HG02870 (cell line): ENCODE results near the gene SHROOM3.
"Not testable (repeated sequence)": the region's sequence is repeated elsewhere in the genome, so short reads cannot be mapped to it uniquely, and the experiment has no call there.

ENCODE experiments used
- ATAC-seq: cut with Tn5 transposase; IDR thresholded peaks from one replicate; pipeline ENCODE4 v1.9.1; 2021; ENCODE audit warnings: mild to moderate bottlenecking, moderate library complexity; ENCODE audit not compliant: unreplicated experiment

The SHROOM3 gene

DNA sequence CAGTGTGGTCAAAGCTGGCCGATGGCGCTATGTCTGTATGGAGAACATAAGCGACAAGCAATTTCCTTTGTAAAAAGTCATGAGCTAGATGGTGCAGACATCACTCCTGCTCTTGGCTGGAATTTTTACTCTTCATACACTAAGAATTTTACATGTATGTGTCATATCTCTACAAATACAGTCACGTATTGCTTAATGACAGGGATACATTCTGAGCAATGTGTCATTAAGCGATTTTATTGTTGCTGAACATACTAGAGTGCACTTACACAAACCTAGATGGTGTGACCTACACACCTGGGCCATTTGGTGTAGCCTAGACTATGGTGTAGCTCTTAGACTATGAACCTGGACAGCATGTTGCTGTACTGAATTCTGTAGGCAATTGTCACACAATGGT, 277.5 kb downstream of the SHROOM3 start:
- no peak for ATAC-seq

DNA sequence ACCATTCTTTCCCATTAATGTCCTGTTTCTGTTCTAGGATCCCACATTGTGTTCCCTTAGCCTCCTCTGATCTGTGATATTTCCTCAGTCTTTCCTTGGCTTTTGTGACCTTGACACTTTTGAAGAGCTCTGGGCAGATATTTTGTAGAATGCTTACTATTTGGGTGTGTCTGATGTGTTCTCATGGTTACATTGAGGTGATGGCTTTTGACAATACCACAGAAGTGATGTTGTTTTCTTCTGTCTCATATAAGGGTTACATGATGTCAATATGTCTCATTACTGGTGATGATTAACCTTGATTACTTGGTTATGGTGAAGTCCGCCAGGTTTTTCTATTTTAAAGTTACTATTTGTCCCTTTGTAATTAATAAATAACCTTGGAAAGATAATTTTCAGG, 279.2 kb downstream of the SHROOM3 start:
- ATAC-seq = no peak

DNA sequence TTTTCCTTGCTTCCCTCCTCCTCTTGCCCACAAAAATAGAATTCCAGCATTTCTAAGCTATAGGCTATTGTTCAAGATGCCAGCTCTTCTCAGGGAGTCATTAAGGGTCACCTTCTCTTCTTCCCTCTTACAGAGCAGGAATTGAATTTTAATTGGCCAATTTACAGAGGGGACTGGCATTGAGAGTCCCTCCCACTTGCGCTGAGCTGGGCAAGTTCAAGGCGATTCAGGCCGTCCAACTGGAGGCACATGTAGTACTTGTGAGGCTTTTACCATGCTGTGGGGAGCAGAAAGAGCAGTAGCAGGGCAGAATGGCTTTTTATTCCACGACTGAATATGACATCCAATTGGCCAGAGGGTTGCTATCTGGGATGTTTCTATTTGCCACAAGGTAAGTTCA, 281.0 kb downstream of the SHROOM3 start:
- no peak for ATAC-seq

DNA sequence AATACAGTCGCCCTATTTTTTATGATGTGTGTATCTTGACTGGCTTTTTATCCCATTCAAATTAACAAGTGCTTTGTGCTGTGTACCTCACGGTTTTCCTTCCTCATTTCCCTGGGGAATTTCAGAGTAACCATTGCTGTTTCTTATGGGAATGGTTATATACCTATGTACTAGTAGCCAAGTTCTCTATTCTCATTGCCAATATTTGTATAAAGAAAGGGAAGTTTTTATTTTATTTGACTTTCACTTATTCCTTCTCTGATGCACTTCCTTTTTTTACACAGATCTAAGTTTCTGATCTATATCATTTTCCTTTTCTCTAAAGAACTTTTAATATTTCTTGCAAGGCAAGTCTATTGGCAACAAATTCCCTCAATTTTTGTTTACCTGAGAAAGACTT, 281.6 kb downstream of the SHROOM3 start:
- ATAC-seq = no peak

DNA sequence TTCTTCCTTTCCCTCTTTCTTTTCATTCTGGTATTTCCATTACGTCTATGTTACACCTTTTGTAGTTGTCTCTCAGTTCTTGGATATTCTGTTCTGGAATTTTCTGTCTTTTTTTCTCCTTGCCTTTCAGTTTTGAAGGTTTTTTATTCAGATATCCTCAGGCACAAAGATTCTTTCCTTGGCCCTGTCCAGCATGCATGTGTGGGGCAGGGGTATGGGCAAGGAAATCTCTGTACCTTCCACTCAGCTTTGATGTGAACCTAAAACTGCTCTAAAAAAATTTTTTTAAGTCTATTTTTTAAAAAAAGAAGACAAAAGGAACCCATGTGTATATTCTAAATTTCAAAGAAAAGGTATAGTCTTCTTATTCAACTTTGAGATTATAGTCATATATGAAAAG, 282.4 kb downstream of the SHROOM3 start:
- ATAC-seq = no peak

DNA sequence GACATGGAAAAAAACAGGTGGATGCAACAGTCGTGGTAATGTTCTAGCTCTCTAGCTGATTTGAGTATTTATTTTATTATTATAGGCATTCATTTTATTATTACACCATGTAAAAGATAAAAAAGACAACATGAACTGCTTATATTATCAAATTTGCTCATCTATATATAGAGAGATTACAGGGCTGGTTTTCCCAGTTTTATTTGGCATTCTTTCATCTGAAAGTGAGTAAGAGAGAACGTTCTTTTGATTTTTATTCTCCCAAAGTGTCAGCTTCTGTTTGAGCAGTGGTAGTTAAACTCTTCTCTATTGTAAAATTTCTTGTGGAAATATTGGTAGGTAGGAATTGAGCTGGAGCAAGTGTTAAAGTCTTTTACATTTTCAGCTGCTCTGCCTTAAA, 283.0 kb downstream of the SHROOM3 start:
- no peak for ATAC-seq

DNA sequence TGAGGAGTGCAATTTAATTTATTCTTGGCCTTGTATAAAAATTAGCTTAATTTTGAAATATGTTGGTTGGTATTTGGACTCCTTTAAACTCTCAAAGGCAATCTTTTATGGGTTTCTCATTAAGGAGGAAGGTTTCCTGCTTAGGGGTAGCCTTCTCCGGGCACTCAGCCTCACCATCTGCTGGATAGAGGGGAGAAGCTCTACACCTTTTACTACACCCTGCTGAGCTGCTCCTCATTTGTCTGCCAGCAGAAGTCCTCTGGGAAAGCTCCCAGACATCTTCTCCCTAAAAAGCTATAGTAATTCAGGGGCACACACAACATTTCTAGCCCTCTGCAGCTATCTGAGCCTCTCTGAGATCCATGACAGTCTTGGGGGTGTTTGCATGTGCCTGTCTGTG, 283.8 kb downstream of the SHROOM3 start:
- ATAC-seq = no peak

DNA sequence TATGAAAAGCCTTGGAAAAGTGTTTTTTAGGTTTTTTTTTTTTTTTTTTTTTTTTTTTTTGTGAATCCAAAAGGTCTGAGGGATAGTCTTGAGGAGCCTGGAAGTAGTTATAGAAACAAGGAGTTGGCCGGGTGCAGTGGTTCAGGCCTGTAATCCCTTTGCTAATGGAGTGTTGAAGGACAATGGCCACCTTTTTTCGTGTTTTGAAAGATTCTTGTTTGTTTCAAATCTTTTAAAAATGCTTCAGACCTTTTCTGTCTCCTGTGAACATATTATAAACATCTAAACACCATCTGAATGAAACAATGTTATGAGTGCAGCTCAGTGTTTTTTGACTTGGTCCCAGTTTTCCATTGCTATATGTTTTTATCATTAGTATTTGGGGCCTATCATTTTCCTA, 285.1 kb downstream of the SHROOM3 start:
- ATAC-seq = no peak

DNA sequence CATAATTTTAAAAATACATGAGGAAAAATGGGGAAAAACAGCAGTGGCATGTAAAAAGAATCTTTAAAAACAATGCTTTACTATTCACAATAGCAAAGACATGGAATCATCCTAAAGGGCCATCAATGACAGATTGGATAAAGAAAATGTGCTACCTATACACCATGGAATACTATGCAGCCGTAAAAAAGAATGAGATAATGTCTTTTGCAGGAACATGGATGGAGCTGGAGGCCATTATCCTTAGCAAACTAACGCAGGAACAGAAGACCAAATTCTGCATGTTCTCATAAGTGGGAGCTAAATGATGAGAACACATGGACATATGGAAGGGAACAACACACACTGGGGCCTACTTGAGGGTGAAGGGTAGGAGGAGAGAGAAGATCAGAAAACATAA, 287.1 kb downstream of the SHROOM3 start:
- not testable (repeated sequence) for ATAC-seq

DNA sequence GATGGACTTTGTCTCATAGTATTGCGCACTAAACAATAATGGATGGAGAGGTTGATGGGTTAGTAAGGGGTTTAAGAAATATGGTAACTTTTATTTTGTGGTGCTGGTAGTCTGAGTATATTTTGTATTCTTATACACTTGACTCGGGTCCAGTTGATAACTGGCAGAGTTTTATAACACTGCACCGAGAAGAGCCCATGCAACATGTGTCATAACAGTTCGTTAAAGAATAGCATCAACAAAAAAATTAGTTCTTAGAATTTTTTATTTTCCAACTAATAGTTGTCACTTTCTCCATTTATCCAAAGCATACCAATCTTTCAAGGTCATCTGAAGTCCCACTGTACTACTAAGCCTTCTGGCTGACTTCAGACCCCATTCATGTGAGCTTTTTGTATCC, 287.8 kb downstream of the SHROOM3 start:
- ATAC-seq = no peak

DNA sequence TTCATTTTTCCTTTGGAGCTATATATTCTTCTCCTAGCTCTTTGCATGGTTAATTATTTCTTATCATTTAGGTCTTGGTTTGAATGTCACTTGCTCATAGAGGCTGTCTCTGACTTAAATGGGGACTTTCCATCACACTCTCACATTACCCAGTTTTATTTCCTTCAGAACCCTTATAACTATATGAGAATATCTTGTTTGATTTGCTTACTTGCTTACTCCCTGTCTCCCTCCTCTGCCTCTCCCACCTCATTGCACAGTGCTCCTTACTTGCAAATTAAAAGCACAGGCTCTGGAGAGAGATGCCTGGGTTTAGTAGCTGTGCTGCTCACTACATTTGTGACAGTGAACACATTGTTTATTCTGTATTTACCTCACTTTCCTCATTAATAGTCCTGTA, 288.3 kb downstream of the SHROOM3 start:
- ATAC-seq = no peak

DNA sequence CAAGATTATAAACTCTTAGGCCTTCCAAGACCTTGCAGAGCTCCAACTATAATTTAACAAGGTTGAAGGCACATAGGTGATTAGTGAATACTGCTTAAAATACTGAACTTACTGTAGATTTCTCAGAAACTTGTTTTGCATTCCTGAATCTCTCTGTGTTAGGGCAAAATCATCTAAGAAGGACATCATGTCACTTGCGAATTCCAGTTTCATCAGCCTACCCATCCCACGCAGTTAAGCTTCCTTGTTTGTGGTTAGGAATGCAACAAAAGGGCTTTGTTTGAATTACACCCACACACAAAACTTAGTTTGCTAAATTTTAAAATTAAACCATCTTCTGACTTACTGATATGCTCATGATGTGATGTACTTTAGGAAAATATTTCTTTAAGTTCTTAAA, 288.9 kb downstream of the SHROOM3 start:
- no peak for ATAC-seq

DNA sequence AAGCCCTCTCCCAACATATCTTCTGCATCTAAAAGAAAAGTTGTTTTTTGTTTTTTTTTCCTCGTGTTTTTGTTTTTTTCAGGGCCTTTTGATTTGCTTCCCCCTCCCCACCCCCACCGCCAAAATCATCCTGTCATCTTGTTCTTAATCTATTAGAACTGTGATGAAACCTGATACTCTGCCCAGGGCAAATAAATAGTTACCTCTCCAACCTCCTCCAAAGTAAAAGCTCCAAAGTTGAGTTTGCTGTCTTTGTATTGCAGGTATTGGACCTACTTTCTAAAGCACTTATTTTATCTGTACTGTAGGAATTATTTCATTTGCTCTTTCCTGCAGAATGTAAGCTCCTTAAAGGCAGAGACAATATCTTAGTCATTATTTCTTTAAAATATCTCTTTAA, 290.0 kb downstream of the SHROOM3 start:
- ATAC-seq = no peak

DNA sequence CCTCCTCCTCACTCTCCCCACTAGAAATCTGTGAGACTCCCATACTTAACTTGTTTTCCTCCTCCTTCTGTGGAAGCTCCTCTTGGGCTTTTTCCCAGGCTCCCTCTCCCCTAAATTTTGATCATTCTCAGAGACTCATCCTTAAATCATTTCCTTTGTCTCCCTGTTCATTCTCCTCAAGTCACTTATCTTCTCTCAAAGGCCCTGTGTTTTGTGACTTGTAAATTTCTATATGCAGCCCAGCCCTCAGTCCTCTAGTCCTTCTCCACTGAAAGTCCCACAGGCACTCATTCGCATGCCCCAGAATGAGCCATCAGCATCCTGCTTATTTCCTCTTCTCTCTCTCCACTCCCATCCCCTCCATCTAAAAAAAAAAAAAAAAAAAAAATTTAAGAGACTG, 291.1 kb downstream of the SHROOM3 start:
- ATAC-seq = no peak

DNA sequence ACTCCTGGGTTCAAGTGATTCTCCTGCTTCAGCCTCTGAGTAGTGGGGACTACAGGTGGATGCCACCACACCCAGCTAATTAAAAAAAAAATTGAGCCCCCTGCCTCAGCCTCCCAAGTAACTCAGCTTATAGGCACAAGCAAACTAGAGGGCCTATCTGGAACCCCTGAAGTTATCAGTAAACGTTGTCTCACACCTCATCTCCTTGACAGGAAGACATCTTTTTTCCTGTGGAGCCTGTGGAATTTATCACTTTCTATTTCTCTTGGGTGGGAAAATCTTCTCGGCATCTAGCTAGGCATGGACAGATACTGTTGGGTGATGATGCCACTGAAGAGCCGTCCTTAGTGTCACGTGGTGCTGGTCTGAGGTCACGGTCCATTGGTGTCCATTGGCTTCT, 291.6 kb downstream of the SHROOM3 start:
- no peak for ATAC-seq

DNA sequence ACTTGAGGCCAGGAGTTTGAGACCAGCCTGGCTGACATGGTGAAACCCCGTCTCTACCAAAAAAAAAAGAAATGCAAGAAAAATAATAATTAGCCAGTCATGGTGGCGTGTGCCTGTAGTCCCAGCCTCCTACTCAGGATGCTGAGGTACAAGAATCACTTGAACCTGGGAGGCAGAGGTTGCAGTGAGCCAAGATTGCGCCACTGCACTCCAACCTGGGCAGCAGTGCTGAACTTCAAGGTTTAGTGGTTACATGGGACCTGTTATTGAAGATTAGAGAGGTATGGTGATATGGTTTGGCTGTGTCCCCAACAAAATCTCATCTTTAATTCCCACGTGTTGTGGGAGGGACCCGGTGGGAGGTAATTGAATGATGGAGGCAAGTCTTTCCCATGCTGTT, 292.9 kb downstream of the SHROOM3 start:
- ATAC-seq = not testable (repeated sequence)

DNA sequence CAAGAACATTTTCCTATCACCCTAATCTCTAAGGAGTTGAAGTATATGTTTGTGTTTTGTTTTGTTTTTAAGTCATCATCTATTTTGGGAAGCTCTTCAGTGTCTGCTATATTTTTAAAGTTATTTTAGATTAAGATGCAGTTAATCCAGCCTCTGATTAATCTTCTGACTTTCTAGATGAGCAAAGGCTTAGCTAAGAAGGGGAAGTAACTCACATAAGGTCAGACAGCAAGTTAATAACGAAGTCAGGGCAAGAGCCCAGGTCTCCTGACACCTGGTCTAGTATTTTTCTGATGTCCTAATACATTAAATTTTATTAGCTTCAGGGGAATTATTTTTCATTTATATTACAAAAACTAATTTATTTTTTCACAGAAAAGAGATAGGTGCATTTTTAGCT, 294.4 kb downstream of the SHROOM3 start:
- ATAC-seq = no peak

DNA sequence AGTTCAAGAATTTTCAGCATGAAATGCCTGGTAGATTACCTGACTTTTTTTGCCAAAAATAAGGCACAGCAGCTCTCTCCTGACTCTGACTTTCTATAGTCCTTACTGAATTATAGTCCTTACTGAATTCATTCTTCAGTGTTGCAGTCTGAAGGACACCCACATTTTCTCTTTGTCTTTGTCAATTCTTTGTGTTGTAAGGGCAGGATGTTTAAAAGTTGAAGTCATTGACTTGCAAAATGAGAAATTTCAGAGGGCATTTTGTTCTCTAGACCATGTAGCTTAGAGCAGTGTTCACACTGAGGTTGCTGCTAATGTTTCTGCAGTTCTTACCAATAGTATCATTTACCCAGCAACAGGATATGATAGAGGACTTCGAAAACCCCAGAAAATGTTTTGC, 295.0 kb downstream of the SHROOM3 start:
- ATAC-seq = no peak

DNA sequence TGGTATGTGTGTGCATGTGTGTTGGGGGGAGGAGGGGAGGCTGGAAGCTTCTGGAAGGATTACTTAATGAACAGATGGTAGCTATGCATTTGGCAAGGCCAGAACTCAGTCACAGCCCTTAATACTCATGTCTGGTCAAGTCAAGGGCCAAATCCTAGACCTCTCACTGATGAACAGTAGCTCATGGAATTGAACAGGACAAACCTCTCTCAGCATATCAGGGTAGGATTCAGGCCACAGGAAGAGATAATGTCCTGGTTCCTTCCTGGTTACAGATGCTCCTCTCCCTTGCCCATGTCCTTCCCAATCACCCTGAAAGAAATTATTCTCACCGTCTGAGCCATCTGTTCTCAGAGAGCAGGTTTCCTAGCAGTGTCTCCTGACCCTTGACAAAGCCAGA, 297.2 kb downstream of the SHROOM3 start:
- ATAC-seq = no peak

DNA sequence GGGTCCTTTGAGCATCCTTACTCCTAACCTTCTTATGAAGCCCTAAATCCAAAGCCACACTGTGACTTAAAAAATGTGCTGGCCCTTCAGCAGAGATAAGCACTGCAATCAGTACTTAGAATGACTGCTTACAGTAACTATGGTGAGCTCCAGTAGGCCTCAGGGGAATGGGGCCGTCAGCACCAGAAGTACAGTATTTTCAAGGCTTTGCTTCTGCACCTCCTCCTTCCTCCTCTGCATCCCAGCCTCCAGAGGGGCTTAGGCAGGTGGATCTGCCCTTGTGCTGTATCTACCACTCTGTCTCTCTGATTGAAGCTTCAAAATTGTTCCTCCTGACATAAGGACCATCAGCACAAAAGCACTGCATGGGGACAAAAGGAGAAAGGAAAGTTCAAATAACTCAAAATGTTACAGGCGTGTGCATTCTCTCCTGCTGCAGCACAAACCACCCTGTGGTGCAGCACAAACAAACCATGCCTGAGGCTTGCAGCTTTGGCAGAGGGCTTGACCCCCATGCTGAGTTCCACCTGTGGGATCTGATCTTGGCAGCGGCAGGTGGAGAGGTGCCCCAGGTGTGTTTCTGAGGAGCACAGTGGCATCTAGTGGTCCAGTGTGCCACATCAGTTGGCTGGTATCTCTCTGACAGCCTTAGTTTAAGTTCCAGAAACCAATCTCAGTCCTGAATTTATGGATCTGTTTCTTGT, 298.2 kb downstream of the SHROOM3 start:
- ATAC-seq = no peak

DNA sequence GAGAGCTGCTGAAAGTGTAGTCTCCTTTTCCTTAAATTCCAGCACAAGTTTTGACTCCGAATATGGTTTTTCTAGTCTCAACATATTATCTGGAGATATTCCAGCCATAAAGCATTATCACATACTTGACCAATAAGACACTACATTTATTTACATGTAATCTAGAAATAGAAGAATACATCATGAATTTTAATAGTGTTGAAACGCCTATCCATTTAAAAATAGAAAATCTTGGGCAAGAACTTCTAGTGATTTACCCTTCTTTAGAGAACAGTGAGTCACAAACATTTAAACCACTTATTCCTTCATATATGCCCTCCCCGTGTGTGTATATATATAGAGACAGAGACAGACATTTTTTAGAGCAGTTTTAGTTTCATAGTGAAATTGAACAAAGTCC, 301.4 kb downstream of the SHROOM3 start:
- ATAC-seq = no peak

DNA sequence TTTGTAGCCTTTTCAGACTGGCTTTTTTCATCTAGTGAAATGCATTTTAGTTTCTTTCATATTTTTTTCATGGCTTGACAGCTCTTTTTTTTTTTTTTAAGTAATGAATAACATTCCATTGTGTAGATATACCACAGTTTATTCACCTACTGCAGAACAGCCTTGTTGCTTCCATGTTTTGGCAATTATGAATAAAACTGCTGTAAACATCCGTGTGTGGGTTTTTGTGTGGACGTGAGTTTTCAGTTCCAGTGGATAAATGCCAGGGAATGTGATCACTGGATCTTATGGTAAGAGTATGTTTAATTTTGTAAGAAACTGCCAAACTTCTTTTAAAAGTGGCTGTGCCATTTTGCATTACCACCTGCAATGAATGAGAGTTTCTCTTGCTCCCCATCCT, 302.2 kb downstream of the SHROOM3 start:
- ATAC-seq = no peak

DNA sequence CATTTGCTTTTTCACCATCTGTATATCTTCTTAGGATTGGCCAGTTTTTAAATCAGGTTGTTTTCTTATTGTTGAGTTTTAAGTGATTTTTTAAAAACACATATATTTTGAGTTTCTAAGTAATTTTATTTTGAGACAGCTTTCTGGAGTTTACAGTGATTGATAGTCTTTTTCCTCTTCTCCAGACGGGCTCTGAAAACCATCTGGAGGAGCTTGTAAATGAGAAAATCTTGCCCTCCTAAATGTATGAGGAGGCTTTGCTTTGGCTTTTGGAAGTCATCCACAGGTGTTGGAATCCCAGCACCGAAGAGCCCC, 302.7 kb downstream of the SHROOM3 start:
- no peak for ATAC-seq
